Hepatocyte (in vitro differentiated cells): Measurements from ENCODE around the gene LAMA1. TPM values are rescaled to one million over a fixed set of nuclear protein-coding genes. Genes with fewer than 3 reads are reported as not detected.

Experiments used
- DNase-seq: peaks from one replicate; pipeline ENCODE4 v3.0.0-alpha.2; 2016; ENCODE audit warnings: low spot score
- H2AFZ ChIP-seq: fragments of 200-600 bp; sonication (generic); 2 replicates; pipeline ENCODE4 v1.6.0; 2016; ENCODE audit warnings: antibody characterized with exemption, mild to moderate bottlenecking
- H3K27ac ChIP-seq: fragments of 200-600 bp; sonication (generic); 2 replicates; pipeline ENCODE4 v1.5.1; 2016; ENCODE audit warnings: mild to moderate bottlenecking
- H3K27me3 ChIP-seq: fragments of 200-600 bp; sonication (generic); 2 replicates; pipeline ENCODE4 v1.6.1; 2016
- H3K36me3 ChIP-seq: fragments of 200-600 bp; sonication (generic); replicated peaks from 2 replicates; pipeline ENCODE4 v1.5.1; 2016; ENCODE audit warnings: low read depth; ENCODE audit not compliant: insufficient read depth
- H3K4me1 ChIP-seq: fragments of 200-600 bp; sonication (generic); 2 replicates; pipeline ENCODE4 v1.5.1; 2016; ENCODE audit warnings: mild to moderate bottlenecking, moderate library complexity; ENCODE audit not compliant: insufficient read depth
- H3K4me2 ChIP-seq: fragments of 200-600 bp; sonication (generic); 2 replicates; pipeline ENCODE4 v1.6.0; 2016
- H3K4me3 ChIP-seq: fragments of 200-600 bp; sonication (generic); 2 replicates; pipeline ENCODE4 v1.5.1; 2016; ENCODE audit warnings: mild to moderate bottlenecking
- H3K79me2 ChIP-seq: fragments of 200-600 bp; sonication (generic); 2 replicates; pipeline ENCODE4 v1.6.0; 2017; ENCODE audit warnings: mild to moderate bottlenecking
- H3K9me2 ChIP-seq: fragments of 200-600 bp; sonication (generic); replicated peaks from 2 replicates; pipeline ENCODE4 v1.6.0; 2017; ENCODE audit warnings: mild to moderate bottlenecking; ENCODE audit not compliant: insufficient read depth
- H3K9me3 ChIP-seq: fragments of 200-600 bp; sonication (generic); 2 replicates; pipeline ENCODE4 v1.5.1; 2016; ENCODE audit warnings: low read depth, mild to moderate bottlenecking
- H4K20me1 ChIP-seq: fragments of 200-600 bp; sonication (generic); 2 replicates; pipeline ENCODE4 v1.6.0; 2016; ENCODE audit warnings: mild to moderate bottlenecking; ENCODE audit not compliant: insufficient read depth, poor library complexity, severe bottlenecking
- CTCF ChIP-seq: fragments of 200-600 bp; sonication (generic); IDR thresholded peaks from 2 replicates; pipeline ENCODE4 v1.5.1; 2016; ENCODE audit warnings: antibody characterized with exemption, mild to moderate bottlenecking; ENCODE audit not compliant: poor library complexity
- EZH2 ChIP-seq: fragments of 200-600 bp; sonication (generic); IDR thresholded peaks from 2 replicates; pipeline ENCODE4 v1.6.1; 2016; ENCODE audit warnings: antibody characterized with exemption, mild to moderate bottlenecking, borderline replicate concordance
- EZH2phosphoT487 ChIP-seq: fragments of 200-600 bp; sonication (generic); IDR thresholded peaks from one replicate; pipeline ENCODE4 v1.6.1; 2018; ENCODE audit warnings: antibody characterized with exemption, mild to moderate bottlenecking, low read depth, moderate library complexity; ENCODE audit not compliant: unreplicated experiment, severe bottlenecking
- WGBS: methylation state at CpG from one replicate; pipeline ENCODE4 v1.1.6; 2016; ENCODE audit warnings: low lambda C conversion rate; ENCODE audit errors: missing lambda C conversion rate; 5-methylcytosine and 5-hydroxymethylcytosine counted together
- polyA plus RNA-seq: library from polyadenylated mRNA; unstranded; fragments of >200 nt; fragmentation: Nextera tagmentation; extraction: Ambion mirVana; gene quantifications from 2 replicates; pipeline ENCODE4 v1.2.1, GENCODE V29; 2016
- total RNA-seq: library from RNA; depleted of rRNA; stranded (reverse); fragments of >200 nt; gene quantifications from 2 replicates; pipeline ENCODE4 v1.2.3, GENCODE V29; 2014

LAMA1 gene
- total and polyA plus RNA-seq, 2 experiments from 2014 or later = 27.7 to 52.7 TPM

GRCh38 chr18:7065736-7066135 is 51.9 kb downstream of the LAMA1 start:
- 84% methylated on average over 5 of the region's 5 CpGs for WGBS
- H3K36me3 ChIP-seq = no peaks in the 10 kb centered on the region
- no peak for TF ChIP-seq CTCF
- TF ChIP-seq EZH2phosphoT487 = no peak
- TF ChIP-seq EZH2 = no peak
- no peak overlapping the region for H3K4me3 ChIP-seq
- no peaks in the 10 kb centered on the region for H3K27me3 ChIP-seq
- peaks cover 43% of the 10 kb centered on the region for H3K4me1 ChIP-seq
- H4K20me1 ChIP-seq = no peaks in the 10 kb centered on the region
- H3K9me3 ChIP-seq = no peaks in the 10 kb centered on the region
- DNase-seq = no peak
- no peaks in the 10 kb centered on the region for H3K79me2 ChIP-seq
- H3K9me2 ChIP-seq = no peaks in the 10 kb centered on the region
- no peak overlapping the region for H3K4me2 ChIP-seq
- no peak overlapping the region for H3K27ac ChIP-seq
- no peak overlapping the region for H2AFZ ChIP-seq

- H3K4me1 ChIP-seq = peaks cover 42% of the 10 kb centered on the region
- H3K4me3 ChIP-seq = no peak overlapping the region
- no peaks in the 10 kb centered on the region for H3K36me3 ChIP-seq
- peak overlapping the region; percentile 25 for H3K4me2 ChIP-seq
- H3K27ac ChIP-seq = peak overlapping the region; percentile 53
- no peak for TF ChIP-seq EZH2phosphoT487
- TF ChIP-seq CTCF = no peak
- no peak for TF ChIP-seq EZH2
- no peaks in the 10 kb centered on the region for H4K20me1 ChIP-seq
- no peaks in the 10 kb centered on the region for H3K27me3 ChIP-seq
- H3K79me2 ChIP-seq = no peaks in the 10 kb centered on the region
- DNase-seq = no peak
- 29% methylated on average over 3 of the region's 3 CpGs for WGBS
- H3K9me2 ChIP-seq = no peaks in the 10 kb centered on the region
- H3K9me3 ChIP-seq = no peaks in the 10 kb centered on the region
- H2AFZ ChIP-seq = no peak overlapping the region
These were observed 53.3 kb downstream of the LAMA1 start for GRCh38 chr18:7064346-7064745.

- H3K4me1 ChIP-seq = peaks cover 32% of the 10 kb centered on the region
- 62% methylated on average over 5 of the region's 5 CpGs for WGBS
These were observed 54.8 kb downstream of the LAMA1 start for GRCh38 chr18:7062811-7063210.

More at GRCh38 chr18:7062811-7063210, 54.8 kb downstream of the LAMA1 start:
- Histone ChIP-seq H3K9me2 (no peaks in the 10 kb centered on the region), H3K27ac (peak overlapping the region; percentile 76), H3K9me3 (no peaks in the 10 kb centered on the region), H3K79me2 (no peaks in the 10 kb centered on the region), H4K20me1 (no peaks in the 10 kb centered on the region), H3K27me3 (no peaks in the 10 kb centered on the region), H3K4me3 (no peak overlapping the region), H3K4me2 (peak overlapping the region; percentile 67), H2AFZ (no peak overlapping the region), H3K36me3 (no peaks in the 10 kb centered on the region)
- TF ChIP-seq EZH2phosphoT487 (no peak), EZH2 (no peak), CTCF (no peak)
- peak; percentile 21 for DNase-seq
